HG02970 (cell line): Measurements from ENCODE around the gene PTGES2.
"Not testable (repeated sequence)": the region's sequence is repeated elsewhere in the genome, so short reads cannot be mapped to it uniquely, and the experiment has no call there.

ENCODE experiments used
- ATAC-seq: cut with Tn5 transposase; IDR thresholded peaks from one replicate; pipeline ENCODE4 v1.9.1; 2021; ENCODE audit warnings: mild to moderate bottlenecking, moderate library complexity, moderate number of reproducible peaks; ENCODE audit not compliant: unreplicated experiment, low FRiP score

Gene PTGES2

DNA sequence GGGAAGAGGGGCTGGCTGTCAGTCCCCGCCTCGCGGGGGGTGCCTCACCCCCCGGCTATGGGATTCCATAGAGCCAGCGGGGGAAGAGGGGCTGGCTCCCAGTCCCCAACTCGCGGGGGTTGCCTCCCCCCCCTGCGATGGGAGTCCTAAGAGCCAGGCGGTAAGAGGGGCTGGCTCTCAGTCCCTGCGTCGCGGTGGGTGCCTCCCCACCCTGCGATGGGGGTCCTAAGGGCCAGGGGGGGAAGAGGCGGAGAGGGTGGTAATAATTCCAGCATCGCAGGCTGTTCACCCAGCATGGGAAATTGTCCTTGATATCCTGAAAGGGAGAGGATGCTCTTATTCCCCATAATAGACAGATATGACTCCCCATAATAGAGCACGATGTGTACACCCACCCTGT is 12.1 kb upstream of the PTGES2 start:
- no peak for ATAC-seq

GRCh38 chr9:128138001-128138400 is 10.5 kb upstream of the PTGES2 start:
- no peak for ATAC-seq

GRCh38 chr9:128136816-128137793 is 9.6 kb upstream of the PTGES2 start:
- ATAC-seq, result no peak

- not testable (repeated sequence) for ATAC-seq
Measured at GRCh38 chr9:128135561-128135960, 8.0 kb upstream of the PTGES2 start.

GRCh38 chr9:128132139-128132538 is 4.6 kb upstream of the PTGES2 start:
- ATAC-seq, result not testable (repeated sequence)

DNA sequence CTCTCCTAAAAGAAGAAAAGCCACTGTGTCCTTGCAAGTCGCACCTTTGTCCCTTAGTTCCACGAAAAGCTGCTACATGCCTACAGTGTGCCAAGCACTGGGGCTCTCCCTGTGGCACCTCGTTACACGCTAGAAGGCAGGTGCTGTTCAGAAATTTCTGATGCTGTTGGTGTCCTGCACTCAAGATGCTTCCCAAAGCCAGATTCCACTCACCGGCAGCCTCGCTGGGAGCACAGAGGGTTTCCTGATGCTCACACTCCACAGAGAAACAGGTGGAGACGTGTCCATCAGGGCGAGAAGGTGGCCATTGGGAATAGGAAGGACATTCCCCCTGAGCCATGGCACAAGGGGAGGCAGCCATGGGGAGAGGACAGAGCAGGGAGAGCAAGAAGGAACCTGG is 3.8 kb upstream of the PTGES2 start:
- ATAC-seq, result not testable (repeated sequence)

DNA sequence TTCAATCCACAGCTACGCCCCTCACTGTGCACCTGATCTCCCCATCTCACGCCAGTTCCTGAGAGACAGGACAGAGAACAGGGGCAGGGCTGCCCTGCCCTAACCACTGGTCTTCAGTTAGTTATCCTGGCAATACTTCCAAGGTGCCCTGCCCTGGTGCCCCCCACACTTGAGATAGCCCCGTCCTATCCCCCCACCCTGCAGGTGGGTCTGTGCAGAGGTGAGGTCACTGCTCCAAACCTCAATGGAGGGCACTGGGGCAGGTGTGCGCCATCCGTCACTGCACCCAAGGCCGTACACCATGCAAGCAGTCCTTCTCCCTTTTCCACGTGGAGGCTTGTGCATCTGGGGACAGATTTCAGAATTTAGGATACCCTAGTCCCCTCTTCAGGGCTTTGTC is 3.1 kb upstream of the PTGES2 start:
- not testable (repeated sequence) for ATAC-seq

DNA sequence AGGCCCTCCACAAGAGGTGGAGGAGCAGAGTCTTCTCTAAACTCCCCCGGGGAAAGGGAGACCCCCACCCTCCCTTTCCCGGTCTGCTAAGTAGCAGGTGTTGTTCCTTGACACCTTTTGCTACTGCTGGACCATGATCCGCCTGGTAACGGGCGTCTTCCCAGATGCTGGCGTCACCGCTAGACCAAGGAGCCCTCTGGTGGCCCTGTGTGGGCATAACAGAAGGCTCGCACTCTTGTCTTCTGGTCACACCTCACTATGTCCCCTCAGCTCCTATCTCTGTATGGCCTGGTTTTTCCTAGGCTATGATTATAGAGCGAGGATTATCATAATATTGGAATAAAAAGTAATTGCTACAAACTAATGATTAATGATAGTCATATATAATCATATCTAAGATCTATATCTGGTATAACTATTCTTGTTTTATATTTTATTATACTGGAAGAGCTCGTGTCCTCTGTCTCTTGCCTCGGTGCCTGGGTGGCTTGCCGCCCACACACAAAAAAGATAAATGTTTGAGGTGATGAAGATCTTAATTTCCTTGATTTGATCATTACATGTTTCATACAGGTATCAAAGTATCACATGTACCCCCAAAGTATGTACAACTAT is 2.6 kb upstream of the PTGES2 start:
- not testable (repeated sequence) for ATAC-seq

DNA sequence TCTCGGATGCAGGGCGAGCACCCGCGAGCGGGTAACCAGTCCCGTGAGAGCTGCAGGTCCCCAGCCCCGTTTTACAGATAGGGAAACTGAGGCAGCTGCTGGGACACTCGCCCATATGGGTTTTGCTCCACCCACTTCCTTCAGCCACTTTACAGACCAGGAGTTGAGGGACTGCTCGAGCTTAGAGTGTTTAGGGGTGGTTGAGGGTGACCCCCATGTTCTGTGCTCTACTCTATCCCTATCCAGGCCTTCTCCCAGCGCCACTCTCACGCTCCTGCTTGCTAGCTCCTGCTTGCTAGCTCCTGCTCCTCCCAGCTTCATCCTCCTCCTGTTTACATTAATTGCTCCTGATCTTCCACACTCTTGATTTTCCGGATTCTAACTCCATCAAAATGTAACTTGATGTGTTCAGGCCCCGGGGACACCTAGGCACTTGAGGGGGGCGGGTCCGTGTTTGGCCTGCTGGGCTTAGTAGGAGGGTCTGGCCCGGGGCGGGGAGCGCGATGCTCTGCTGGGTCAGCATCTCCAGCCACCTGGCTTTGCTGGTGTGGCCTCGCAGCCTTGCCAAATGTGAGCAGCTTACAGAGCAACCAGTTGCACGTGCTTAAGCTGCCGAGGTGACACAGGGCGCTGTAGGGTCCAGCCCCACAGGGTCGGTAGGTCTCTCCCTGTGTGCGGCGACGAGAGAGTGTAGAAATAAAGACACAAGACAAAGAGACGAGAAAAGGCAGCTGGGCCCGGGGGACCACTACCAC is 1.5 kb upstream of the PTGES2 start:
- ATAC-seq, result no peak

GRCh38 chr9:128127990-128128835 is 684 bp upstream of the PTGES2 start:
- peak; percentile 63 for ATAC-seq

DNA sequence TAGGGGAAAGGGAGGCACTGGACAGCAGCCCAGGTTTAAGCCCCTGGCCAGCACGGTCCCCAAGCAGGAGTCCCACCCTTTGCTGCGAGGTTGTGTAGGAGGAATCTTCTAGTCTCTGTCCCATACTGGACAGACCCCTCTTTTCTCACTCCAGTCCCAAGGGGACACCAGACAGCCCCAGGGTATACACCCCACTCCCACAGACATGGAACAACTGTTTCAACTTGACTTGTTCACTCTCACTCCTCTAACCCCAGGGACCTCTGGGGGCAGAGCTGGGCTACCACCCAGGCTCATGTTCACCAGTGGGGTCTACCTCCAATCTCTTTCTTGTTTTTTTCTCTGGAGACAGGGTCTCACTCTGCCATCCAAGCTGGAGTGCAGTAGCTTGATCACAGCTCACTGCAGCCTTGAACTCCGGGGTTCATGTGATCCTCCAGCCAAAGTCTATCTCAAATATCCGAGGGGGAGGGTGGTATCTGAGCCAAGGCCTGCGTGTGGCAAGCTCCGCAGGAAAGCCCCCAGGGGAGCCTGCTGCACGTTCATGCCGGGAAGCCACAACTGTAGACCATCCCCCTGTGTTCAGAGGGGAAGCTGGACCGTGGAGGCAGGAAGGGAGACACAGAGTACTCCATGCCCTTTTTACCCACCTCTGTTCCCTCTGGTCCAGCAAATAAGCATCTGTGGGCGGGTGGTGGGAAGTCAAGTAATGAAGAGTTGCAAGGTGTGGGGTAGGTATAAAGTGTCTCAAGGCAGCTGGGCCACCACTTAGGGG is 1.8 kb downstream of the PTGES2 start:
- no peak for ATAC-seq

DNA sequence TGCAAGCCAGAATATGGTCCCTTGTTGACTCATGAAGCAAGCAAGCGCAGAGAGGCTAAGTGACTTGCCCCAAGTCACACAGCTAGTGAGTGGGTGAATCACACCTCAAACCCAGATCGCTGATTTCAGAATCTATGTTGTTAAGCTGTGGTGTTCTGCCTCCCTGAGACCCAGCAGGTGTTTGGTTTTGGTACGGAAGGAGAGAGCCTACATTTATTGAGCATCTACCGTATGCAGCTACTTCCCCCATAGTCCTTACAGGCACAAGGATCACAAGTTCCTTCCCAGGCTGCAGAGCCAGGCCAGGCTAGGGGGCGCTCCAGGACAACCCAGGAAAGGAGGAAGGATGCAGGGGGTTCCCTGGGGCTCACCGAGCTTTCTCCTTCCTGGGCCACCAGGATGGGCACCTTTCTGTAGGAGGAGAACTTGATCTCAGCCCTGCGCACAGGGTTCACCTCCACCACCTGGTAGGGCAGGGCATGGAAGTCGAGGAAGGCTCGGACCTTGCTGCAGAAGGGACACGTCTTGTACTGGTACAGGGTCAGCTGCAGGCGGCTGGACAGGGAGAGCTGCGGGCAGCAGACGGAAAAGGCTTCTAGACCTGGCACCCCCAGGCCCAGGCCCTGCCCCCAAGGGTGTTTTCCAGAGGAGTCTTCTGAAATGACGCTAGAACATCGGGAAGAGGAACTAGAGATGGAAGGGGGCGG is 2.5 kb downstream of the PTGES2 start:
- ATAC-seq, result no peak

DNA sequence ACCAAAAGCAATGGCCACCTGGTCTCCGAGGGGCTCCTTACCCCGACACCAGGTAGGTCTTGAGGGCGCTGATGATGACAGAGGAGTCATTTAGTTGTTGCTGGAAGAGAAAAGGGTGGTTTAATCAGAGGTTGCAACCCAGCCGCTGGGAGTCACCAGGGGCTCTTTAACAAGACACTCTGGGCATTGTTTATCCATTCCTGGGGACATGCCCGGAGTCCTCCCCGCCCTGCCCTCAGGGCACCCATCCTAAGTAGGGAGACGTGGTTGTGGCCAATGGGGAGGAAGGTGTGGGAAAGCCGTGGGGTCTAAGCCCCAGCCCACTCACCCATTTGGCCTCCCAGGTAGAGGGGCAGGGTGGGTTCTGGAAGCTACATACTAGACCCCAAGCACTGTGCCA is 3.1 kb downstream of the PTGES2 start:
- no peak for ATAC-seq

- ATAC-seq, result no peak
Measured at GRCh38 chr9:128123451-128124080, 4.0 kb downstream of the PTGES2 start.

GRCh38 chr9:128122809-128123175 is 4.7 kb downstream of the PTGES2 start:
- ATAC-seq, result no peak

DNA sequence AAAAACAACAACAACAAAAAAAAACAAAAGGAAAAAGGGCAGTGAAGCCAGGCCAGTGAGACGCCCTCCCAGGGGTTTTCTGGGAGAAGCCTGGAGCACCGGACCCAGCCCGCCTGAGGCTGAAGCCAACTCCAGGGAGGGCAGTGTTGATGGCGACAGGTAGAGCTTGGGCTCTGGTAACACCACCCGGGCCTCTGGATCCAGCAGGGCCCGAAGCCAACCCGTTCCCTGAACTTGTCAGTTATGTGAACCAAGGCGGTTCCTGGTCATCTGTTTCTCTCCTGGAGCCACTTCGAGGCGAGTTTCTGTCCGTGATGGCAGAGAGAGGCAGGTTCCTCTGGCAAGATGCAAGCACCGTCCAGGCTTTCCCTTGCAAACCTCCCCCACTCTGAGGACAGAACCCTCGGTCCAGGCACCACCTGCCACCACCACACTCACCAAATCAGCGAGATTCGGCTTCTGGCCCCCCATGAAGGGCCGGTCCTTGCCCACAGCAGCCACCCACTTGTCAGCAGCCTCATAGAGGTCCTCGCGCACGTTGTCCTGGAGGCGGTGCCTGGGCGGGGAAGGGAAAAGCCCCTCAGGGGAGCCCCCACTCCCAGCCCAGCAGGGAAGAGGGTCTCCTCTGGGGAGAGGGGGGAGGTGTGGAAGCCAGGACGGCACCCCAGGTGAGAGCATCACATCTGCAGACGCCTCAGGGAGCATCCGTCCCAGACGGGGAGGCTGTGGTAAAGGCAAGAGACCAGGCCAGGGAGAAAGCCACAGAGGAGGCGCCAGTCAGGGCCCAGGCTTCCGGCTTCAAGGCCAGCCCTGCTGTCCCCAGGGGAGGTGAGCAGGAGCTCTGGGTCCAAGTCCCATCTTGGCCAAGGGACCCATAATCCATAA is 5.4 kb downstream of the PTGES2 start:
- ATAC-seq, result no peak

DNA sequence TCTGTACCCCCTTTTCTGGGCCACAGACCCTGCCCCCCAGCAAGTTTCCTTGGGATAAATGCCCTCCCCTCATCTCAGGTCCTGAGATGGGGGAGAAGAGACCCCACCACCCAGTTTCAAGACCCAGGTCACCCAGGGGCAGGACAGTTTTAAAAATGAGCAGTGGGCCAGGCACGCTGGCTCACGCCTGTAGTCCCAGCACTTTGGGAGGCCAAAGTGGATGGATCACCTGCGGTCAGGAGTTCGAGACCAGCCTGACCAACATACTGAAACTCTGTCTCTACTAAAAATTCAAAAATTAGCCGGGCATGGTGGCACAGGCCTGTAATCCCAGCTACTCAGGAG is 6.1 kb downstream of the PTGES2 start:
- ATAC-seq, result no peak
